HK-2 (cell line): ENCODE results near the gene SLCO2A1.

Experiments used
- DNase-seq: peaks from one replicate; pipeline ENCODE4 v3.0.0-alpha.2; 2018; ENCODE audit not compliant: unreplicated experiment

Gene SLCO2A1

DNA sequence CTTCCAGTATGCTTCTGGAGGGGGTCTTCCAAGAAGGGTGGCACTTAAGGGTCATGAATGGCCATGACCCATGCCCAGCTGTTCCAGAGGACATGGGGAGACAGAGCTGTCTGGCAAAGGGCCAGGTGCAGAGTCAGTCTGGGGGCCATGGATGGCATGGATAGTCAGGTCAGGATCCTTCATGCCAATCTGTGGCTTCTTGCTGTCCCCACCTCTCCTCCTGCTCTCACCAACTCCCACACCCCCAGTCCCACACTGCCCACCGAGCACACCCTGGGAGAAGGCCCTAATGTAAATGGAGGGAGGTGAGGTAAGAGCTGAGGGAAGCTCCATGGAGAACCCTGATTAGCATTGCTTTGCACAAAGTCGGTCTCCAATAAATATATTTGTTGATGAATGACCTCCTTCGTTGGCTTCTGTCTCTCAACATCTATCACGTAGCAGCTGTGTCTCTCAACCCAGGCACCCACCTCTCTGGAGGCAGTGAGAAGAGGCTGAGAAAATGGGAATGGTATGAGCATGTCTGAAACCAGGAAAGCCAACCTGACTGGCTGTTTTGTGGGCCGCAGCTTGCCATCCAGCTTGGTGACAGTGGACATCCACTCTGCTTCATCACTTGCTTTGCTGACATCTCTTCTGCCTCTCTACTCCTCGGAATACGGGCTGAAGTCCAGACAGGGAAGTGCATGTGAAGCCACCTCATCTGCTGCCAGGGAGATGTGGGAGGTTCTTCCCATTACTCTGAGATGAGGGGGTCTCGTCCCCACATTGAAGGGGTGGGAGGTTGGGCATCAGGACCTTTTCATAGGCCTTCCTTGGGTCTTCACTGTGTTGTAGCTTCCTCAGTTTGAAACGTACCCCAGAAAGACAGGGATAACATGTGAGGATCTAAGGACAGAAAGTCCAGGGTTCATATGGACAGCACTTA lies 96.4 kb downstream of the SLCO2A1 start:
- no peak for DNase-seq

DNA sequence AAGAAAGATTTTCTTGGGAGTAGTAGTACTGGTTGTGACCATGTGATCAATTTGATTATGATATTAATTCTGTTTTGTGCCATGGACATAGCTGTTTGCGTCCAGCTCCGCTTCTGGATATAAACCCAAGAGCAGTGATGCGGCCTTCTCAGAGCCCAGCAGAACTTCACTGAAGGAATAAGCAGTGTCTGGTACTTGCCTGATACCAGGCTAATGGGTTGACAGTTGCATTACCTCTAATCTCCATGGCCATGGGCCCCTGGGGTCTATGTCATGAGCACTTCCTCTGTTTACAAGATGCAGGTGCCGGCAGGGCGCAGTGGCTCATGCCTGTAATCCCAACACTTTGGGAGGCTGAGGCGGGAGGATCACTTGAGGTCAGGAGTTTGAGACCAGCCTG lies 97.7 kb downstream of the SLCO2A1 start:
- no peak for DNase-seq

DNA sequence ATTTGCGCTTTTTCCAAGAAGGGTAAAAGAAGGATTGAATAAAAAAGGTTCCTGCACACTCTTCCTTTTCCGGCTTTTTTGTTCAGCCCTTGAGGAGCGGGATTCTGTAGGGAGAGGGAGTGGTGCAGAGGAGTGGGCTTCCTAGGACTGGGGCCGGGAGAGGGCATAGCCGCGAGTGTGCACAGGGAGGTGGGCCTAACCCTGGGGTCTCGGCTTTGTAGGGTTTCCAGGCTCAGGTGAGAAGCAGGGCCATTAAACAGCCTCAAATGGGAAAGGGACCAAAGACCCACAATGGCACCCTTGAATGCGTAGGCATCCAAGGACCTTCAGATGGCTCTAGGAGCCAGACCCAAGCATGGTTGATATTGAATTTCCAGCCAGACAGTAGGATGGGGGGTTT lies 98.6 kb downstream of the SLCO2A1 start:
- DNase-seq, result no peak

DNA sequence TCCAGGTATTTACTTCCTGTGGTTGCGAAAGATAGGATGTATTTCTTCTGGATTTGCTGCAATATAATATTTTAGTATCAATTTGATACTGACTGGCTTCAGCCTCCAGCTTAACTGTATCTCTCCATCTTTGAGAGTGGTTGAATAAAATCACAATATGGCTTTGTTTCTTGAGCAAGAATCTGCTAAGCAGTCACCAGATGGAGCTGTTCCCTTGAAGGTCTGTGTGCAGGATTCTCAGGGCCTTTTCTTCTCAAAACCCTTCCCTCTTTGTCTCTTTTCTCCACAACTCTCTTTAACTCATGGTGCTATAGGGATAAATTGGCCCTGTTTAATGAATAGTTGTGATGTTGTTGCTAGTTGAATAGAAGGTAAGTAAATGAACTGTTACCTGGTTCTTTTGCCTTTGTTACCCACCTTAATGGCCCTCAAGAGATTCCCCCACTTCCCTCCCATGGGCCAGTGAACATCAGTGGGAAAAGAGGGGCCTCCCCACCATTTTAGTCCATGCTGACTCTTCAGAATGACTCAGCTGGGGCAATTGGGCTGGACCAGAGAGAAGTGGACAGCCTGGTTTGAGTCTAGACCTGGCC lies 99.3 kb downstream of the SLCO2A1 start:
- no peak for DNase-seq

DNA sequence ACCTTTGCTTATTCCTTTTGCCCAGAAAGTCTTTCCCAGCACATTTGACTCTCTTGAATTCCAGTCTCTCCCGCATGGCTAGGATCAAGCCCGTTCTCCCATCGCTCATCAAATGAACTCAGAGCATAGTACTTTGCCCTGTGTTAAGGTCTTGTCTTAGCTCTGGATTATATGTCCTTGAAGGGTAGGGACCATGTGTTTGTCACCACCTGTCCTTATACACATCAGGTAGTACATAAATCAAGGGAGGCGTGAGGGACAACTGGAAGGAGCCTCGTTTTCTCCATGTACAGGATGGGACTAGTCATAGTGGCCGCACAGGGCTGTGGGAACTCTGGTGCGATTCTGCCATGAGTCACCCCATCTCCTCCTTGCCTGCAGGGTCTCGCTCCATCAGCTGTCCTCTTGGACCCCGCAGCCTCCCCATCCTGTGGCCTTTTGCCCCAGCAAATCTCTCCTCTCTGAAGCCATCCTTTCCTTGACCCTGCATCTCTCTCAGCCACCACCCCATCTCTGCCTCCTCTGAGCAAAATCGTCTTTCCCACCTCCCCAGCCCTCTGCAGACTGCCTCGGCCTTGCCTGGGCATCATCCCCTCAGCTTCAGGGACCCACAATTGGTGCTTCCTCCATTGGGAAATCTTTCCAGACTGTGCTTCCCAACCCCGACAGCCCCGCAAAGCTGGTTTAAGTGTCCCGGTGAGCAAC lies 100.7 kb downstream of the SLCO2A1 start:
- no peak for DNase-seq

DNA sequence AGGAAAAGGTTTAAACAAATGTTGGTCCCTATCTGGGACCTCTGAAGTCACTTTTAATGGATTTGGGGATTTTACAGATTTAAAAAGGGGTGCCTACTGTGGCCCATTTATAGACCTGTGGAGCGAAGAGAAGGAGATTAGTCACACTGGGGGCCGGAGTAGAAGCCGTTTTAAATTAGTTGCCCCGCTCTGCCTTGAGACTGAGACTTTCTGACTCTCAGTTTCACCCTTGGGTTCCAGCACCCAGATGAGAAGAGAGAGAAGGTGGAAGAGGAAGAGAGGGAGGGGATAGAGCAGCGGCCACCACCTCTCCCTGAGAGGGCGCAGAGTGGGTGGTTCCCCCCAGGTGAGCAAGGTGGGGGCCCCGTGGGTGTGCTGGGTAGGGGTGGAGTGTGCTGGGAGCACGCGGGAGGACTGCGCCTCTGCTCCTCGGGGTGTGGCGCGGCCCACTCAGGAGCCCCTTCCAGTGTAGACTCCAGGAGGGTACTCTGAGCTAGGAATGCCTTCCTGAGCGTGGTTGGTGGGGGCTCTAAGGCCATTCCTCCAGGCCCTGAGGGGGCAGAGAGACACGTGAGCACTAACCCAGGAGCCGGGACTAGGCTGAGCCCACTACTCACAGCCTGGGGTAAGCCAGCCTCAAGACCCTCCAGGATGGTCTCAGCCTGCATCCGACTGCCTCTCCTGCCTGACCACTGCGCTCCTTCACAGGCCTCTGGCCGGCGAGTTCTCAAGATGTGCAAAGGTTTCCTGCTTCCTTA lies 101.4 kb downstream of the SLCO2A1 start:
- DNase-seq, result no peak

DNA sequence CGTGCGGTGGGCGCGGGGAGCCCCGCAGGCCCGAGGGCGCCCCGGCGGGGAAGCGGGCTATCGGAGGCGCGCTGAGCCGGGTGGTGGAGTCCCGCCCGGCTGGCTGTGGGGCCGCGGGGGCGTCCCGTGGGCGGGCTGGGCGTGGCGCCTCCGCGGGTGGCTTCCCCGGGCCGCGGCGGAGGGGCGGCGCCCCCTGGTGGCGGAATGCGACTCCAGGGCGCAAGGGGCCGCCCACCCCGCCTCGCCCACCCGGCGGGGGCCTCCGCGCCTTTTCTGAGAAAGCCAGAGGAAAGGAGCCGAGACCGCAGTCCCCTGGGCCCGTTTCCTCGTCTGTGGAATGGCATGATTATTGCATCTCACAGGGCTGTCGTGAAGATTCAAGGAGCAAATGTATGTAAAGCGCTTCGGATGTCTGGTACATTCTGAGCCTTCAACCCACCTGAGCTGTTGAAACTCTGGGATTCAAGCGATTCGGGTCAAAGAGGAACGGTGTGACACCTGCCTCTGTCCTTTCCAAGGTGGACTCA lies 102.1 kb downstream of the SLCO2A1 start:
- DNase-seq, result peak; percentile 57

DNA sequence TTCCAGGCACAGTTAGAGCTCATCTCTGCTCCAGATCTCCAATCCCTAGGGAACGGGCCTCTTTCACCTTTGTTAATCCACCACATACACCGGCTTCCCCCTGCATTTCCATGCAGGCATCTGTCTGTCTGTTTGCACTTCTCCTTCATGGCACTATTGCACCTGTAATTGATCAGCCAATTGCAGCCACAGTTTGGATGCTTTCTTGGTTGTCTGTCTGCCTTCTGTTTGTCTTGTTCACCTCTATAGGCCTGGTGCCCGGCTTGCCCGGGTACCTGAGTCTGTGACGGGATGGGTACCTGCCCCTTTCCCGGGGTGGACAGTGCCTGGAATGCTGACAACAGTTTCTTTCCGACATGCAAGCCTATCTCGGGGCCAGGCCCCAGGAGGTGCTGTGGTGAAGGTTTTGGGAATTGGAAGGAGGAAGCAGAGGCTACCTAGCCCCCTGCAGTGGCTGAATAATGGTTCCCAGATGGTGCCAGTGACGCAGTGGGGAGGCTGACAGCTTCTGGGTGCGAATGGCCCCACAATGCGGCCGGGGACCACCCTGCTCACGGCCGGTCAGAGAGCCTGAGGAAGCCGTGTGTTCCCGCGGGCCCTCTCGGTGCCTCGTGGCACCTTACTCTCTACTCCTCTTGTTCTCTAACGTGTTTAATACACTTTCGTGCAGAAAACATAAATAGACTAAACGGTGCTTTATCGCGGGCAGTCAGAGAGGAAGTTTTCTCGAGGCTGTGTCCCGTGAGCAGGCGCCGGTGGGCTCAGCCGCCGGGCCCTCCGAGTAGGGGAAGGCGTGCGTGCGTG lies 102.8 kb downstream of the SLCO2A1 start:
- no peak for DNase-seq

DNA sequence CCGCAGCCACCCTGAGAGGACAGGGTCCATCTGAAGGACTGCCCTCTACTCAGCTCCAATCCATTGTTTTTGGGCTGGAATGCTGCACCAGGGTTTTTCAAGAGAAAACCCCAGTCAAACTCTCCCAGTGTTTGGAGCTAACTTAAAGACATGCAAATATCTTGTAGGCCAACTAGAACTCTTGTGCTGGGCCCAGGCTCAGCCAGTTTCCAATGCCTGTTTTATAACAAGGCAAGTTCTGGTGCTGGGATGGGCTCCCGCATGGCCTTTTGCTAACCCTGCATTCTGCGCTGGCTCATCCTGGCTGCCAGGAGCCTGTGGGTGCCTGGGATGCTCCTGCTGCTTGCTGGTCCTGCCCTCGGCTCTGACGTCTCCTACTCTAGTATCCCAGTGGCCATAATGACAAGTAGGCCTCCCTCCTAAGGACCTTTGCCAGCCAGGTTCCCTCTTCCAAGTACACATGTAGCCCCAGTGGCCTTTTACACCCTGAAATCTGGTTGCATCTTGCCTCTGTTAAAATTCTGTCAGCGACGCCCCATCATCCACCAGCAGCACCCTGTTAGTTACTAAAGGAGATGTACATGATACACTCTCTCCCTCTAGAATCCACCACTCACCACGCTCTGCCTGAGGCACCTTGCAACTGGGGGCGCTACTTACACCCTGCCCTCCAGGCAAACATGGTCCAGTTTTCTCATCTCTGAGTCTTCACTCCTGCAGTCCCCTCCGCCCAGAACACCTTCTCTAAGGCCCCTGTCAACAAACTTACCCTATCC lies 103.6 kb downstream of the SLCO2A1 start:
- DNase-seq, result no peak

DNA sequence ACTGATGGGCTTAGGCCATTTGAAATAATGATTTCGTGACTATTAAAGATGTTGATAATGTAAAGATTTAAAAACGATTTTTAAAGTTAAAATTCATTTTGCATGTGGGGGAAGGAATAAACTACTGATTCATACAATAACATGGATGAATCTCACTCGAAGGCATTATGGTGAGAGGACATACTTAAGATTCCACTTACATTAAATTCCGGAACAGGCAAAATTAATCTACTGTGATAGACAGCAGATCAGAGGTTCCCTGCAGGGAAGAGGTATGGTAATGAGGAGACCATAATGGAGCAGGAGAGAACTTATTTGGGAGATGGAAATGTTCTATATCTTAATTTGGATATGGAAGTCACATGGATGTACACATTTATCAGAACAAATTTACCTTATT lies 105.7 kb downstream of the SLCO2A1 start:
- no peak for DNase-seq

DNA sequence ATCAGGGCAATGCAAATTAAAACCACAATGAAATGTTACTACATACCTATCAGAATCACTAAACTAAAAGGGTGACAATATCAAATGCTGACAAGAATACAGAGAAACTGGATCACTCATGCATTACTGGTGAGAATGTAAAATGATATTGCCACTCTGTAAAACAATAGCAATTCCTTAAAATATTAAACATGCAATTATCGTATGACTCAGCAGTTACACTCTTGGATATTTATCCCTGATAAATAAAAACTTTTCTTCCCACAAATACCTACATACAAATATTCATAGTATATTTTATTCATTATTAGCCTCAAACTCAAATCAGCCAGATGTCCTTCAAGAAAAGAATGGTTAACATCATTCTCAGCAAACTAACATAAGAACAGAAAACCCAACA lies 108.1 kb downstream of the SLCO2A1 start:
- no peak for DNase-seq

DNA sequence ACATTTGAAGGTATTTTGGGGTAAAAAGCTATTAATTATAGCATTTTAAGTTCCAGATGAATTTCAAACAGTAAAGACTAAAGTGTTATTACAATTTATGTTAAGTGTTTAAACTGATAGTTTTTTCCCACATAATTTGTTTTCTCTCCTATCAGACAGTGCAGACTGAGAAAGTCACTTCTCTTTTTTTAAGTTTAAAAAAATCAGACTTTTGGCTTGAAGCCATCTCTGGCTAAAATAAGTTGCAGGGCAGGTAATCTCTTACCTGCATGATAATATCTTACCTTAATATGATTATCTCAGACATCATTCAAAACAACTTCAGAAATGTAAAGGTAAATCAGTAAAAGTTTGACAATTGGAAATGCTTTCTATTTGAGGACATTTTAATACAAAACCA lies 112.6 kb downstream of the SLCO2A1 start:
- DNase-seq, result no peak

DNA sequence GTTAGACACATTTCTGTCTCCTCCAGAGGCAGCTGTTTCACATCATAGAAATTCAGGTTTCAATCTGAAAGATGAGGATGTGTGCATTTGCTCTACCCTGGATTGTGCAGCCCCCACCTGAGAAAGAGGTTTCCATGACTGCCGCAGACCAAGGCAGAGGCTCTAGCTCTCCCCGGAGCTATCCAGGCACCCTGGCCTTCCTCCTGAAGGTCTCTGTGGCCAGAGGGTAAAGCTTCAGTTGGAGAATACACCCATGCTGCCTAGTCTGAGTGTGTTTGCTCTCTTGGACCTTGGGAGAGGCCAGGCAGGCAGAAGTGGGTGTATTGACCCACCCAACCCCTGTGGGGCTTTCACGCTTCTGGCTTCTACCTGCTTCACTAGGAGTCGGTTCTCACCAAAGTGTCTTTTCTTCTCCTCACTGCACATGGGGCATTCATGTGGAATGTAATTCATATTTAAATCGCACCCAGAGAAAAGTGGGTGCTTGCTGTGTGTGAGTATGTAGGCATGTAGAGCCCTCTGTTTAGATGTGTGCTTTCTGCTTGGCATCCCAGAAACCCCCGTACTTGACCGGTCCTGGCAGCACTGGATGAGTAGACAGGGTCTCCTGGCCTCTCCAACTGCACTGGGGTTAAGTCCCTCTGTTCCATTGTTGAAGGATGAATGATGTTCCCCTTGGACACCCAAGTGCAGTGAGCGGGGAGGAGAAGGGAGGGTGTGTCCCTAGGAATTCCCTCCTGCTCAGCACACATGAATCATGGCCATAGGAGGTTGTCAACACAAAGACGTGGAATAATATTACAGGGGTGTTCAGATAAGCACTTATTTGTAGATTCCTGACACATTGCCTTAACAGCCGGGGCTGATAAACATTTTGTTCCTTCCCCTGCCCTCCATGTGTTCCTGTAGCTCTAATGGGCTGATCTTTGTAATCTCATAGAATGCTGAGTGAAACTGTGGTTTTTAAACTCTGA lies 113.8 kb downstream of the SLCO2A1 start:
- DNase-seq, result no peak

DNA sequence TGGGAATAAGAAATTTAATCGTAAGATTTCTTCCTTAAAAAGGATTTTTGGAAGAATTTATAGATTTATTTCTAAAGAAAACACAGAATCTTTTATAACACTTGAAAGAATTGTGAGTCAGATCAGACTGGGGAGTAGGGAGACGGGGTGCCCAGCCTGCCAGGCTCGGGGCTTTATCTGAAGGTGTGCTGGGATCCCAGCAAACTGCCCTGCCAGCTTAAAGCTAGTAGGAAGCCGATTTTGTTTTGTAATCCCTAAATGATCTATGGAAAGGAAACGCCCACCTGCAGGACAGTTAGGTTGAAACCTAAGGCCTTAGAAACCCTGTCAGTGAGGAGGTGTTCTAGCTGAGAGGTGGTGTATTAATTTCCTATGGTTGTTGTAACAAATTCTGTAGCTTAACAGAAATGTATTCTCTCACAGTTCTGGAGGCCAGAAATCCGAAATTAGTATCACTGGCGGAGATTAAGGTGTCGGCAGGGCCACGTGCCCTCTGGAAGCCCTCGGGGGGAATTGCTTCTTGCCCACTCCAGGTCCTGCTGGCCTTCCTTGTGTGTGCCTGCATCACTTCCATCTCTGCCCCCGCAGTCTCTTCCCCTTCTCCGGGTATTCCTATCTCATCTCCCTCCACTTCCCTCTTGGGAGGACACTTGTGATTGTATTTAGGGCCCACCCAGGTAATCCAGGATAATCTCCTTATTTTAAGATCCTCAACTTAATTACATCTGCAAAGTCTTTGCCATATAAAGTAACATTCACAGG lies 114.7 kb downstream of the SLCO2A1 start:
- DNase-seq, result no peak

DNA sequence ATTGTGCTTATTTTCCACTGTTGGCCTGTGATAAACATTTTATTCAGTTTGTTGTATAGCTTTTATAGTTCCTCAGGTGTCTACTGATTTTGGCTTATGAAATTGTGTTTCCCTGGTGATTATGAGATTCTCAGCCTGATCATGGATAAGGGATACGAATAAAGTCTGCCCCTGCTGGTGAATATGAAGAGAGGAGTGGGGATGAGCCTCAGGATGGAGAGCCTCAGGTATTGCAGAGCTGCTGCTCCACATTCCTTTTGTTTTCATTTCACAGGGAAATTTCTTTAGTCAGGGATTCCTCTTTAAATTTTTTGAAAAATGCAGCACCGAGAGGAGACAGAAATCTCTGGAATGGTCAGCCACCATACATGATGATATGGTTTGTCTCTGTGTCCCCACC lies 119.3 kb downstream of the SLCO2A1 start:
- DNase-seq, result no peak

DNA sequence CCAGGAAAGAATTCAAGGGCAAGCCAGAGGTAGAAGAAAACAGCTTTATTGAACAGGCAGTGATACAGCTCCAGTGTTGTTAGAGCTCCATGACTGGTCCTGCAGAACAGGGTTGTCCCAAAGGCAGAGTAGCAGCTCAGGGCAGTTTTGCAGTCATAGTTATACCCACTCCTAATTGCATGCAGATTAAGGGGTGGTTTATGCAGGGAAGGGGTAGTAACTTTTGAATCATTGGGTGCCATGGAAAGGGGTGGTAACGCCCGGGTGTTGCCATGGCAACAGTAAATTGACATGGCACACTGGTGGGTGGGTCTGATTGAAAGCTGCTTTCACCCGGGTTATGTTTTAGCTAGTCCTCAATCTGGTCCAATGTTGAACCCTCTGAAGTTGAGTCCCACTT lies 124.3 kb downstream of the SLCO2A1 start:
- no peak for DNase-seq

DNA sequence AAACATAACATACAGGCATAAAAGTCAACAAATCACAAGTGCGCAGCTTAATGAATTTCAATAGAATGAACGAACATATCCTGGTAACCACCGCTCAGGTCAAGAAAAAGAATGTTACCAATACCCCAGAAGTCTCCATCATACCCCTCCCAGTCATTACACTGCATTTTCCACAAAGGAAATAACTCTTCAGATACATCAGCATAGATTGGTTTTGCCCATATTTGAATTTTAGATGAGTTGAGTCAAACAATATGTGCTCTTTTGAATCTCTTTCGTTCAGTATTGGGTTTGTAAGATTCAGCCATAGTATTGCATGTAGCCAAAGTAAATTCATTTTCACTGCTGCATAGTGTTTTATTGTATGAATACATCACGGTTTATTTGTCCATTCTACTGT lies 127.9 kb downstream of the SLCO2A1 start:
- no peak for DNase-seq

DNA sequence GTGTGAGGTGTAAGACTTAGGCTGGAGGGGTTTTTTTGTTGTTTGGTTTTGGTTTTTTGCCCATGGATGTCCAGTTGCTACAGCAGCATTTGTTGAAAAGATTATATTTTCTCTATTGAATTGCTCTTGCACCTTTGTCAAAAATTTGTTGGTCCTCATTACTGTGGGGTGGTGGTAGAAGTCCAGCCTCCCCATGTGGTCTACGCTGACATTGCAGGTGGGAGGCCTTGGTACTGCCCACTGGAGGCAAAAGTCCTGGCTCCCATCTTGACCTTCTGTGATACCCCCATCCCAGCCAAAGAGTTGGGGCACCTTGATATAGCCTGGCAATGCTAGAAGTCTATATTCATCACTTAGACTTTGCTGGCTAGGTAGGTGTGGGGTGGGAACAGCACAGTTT lies 128.6 kb downstream of the SLCO2A1 start:
- DNase-seq, result no peak
